22Rv1 (cell line): Measurements from ENCODE around the gene NAA10.

Experiments
- H3K27ac ChIP-seq: fragments of 450-650 bp; 2 replicates; pipeline ENCODE4 v1.5.1; 2017
- CTCF ChIP-seq: fragments of 450-650 bp; IDR thresholded peaks from 2 replicates; pipeline ENCODE4 v1.5.1; 2017; ENCODE audit warnings: mild to moderate bottlenecking
- ZFX ChIP-seq: fragments of 450-650 bp; IDR thresholded peaks from 2 replicates; pipeline ENCODE4 v1.6.1; 2017; ENCODE audit warnings: antibody characterized with exemption, borderline replicate concordance

The NAA10 gene

GRCh38 chrX:153882557-153882956, 52.3 kb downstream of the NAA10 start:
- H3K27ac ChIP-seq = no peak overlapping the region
- TF ChIP-seq ZFX (no peak), CTCF (no peak)

DNA sequence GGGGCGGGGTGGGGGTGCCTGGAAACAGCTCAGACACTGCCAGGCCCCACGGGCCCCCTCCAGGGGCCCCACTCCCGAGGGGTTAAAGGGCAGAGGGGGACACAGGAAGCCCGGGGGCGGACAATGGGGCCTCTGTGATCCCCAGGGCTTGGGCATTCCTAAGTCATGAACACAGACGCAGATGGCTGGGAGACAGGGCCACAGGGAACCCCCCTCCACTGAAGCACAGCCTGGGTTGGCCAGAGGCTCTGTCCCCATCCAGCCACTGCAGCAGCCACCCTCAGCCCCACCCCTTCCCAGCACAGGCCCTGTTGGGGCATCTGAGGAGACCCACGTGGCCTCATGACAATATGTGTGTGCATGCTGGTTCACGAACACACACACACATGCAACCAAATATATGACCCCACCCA, 52.7 kb downstream of the NAA10 start:
- H3K27ac ChIP-seq = no peak overlapping the region
- no peak for TF ChIP-seq ZFX

DNA sequence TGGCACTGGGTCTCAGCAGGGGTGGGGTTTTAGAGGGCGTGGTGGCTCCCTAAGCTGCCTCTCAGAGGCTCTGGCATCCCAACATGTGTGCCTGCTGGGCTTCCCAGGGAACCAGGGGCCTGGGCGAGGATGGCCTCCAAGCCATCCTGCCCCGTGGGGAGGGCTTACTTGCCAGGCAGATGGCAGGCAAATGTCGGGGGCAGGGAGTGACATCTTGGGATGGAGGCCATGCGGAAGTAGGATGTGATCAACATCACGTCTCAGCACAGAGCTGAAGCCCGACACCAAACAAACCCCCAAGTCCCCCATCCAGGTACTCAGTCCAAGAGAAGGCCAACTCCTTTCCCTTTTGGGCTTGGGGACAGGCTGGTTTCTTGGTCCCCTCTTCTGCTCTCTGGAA, 53.6 kb downstream of the NAA10 start:
- no peak for TF ChIP-seq ZFX
- no peak for TF ChIP-seq CTCF

GRCh38 chrX:153880440-153880815, 54.4 kb downstream of the NAA10 start:
- no peak overlapping the region for H3K27ac ChIP-seq
- TF ChIP-seq CTCF = no peak
- TF ChIP-seq ZFX = no peak

More for the DNA sequence above, 53.6 kb downstream of the NAA10 start:
- H3K27ac ChIP-seq = no peak overlapping the region

DNA sequence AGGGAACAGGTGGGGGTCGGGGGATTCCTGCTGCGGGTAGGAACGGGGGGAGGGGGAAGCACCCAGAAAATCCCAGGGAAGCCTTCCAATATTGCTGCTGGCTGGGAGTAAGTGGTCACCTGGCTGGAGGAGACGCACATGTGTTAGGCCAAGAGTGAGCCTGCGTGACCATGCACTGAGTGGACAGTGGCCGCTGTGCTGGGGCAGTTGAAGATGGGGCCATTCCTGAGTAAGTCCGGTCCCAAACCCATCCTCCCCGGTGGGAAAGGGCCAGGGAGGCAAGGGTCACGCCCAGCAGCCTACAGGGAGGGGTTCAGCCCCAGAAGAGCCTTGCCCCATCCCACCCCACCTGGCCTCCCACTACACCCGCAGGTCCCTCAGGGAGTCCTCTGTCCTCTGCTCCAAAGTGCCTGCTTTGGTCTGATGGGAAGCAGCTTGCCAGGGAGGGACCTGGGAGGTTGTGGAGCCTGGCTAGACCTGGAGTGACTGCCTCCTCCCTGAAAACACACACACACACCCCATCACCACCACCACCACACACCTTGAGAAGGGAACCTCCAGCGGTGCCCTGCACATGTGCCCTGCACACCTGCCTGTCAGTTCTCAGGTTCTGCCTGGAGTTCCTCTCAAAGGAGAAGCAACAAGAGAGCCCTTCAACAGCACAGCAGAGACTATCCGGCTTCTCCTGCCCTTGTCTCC, 54.9 kb downstream of the NAA10 start:
- TF ChIP-seq ZFX (no peak), CTCF (no peak)
- H3K27ac ChIP-seq = no peak overlapping the region
